ENCODE data around the gene ATP8B2.

GRCh38 chr1:154301582-154301981, 23.7 kb upstream of the ATP8B2 start:
- TF ChIP-seq CTCF (IDR thresholded peaks at IDR 0.05) (no peak), POLR2A (IDR thresholded peaks at IDR 0.05) (no peak)

All from Peyer's patch (tissue), 4 donors.